Measurements from ENCODE around the gene SLC24A3. TPM values are rescaled to one million over a fixed set of nuclear protein-coding genes. Genes with fewer than 3 reads are reported as not detected.

The SLC24A3 gene
- total RNA-seq, 1 donor from 2014 or later = 13.1 TPM

GRCh38 chr20:19512886-19513677 is 300.6 kb downstream of the SLC24A3 start:
- H3K4me1 ChIP-seq = no peaks in the 10 kb centered on the region
- no peaks in the 10 kb centered on the region for H3K27me3 ChIP-seq
- intact Hi-C loops (cut with DNase I) = no loop called here
- H3K36me3 ChIP-seq = no peaks in the 10 kb centered on the region
- no peaks in the 10 kb centered on the region for H3K9me3 ChIP-seq
- H3K4me3 ChIP-seq = no peak overlapping the region
- TF ChIP-seq CTCF (IDR thresholded peaks at IDR 0.05) = no peak
- no peak for ATAC-seq
- DNase-seq = no peak
- H3K27ac ChIP-seq = no peak overlapping the region

GRCh38 chr20:19515074-19515473 is 302.6 kb downstream of the SLC24A3 start:
- ATAC-seq (no peak), DNase-seq (no peak)
- Histone ChIP-seq H3K36me3 (no peaks in the 10 kb centered on the region), H3K4me1 (no peaks in the 10 kb centered on the region), H3K4me3 (no peak overlapping the region), H3K27me3 (no peaks in the 10 kb centered on the region), H3K9me3 (no peaks in the 10 kb centered on the region), H3K27ac (no peak overlapping the region)
- no peak for TF ChIP-seq CTCF (IDR thresholded peaks at IDR 0.05)
- intact Hi-C loops (cut with DNase I) = no loop called here

GRCh38 chr20:19519466-19519865 is 307.0 kb downstream of the SLC24A3 start:
- H3K9me3 ChIP-seq = no peaks in the 10 kb centered on the region
- intact Hi-C loops (cut with DNase I) = no loop called here
- ATAC-seq = no peak
- no peak for DNase-seq
- no peak overlapping the region for H3K27ac ChIP-seq
- H3K4me3 ChIP-seq = no peak overlapping the region
- no peaks in the 10 kb centered on the region for H3K36me3 ChIP-seq
- TF ChIP-seq CTCF (IDR thresholded peaks at IDR 0.05) = no peak
- H3K4me1 ChIP-seq = no peaks in the 10 kb centered on the region
- no peaks in the 10 kb centered on the region for H3K27me3 ChIP-seq

- no peaks in the 10 kb centered on the region for H3K36me3 ChIP-seq
- H3K4me1 ChIP-seq = no peaks in the 10 kb centered on the region
- DNase-seq (no peak), ATAC-seq (no peak)
- no peak overlapping the region for H3K4me3 ChIP-seq
- no peaks in the 10 kb centered on the region for H3K9me3 ChIP-seq
- TF ChIP-seq CTCF (IDR thresholded peaks at IDR 0.05) = no peak
- intact Hi-C loops (cut with DNase I) = no loop called here
- H3K27me3 ChIP-seq = no peaks in the 10 kb centered on the region
- no peak overlapping the region for H3K27ac ChIP-seq
Observed at GRCh38 chr20:19520261-19520660, 307.8 kb downstream of the SLC24A3 start.

GRCh38 chr20:19522071-19522801 is 309.8 kb downstream of the SLC24A3 start:
- Histone ChIP-seq H3K4me1 (no peaks in the 10 kb centered on the region), H3K27ac (no peak overlapping the region), H3K36me3 (no peaks in the 10 kb centered on the region), H3K27me3 (no peaks in the 10 kb centered on the region), H3K4me3 (no peak overlapping the region), H3K9me3 (no peaks in the 10 kb centered on the region)
- TF ChIP-seq CTCF (IDR thresholded peaks at IDR 0.05) = no peak
- DNase-seq (no peak), ATAC-seq (no peak)
- intact Hi-C loops (cut with DNase I) = no loop called here

All from upper lobe of right lung (tissue), 1 donor.